GM12878 (cell line): ENCODE results near the gene KIF5C. TPM values are rescaled to one million over a fixed set of nuclear protein-coding genes. Genes with fewer than 3 reads are reported as not detected.
A peak's percentile ranks its signal among the peaks of the same experiment; 100 is the strongest.

Experiments
- ATAC-seq: fragments of 200-7000 bp; cut with Tn5 transposase; 3 replicates; pipeline ENCODE4 v1.9.1; 2020; ENCODE audit warnings: mild to moderate bottlenecking, moderate library complexity
- BruUV-seq: library from RNA; stranded (reverse); fragments of 400-500 nt; replicated peaks from 2 replicates; lab custom pipeline; 2021; lab: Mats Ljungman, UMichigan
- CTCF ChIA-PET: fragments of 300-600 bp; sonication (Branson Sonifier 250); formaldehyde crosslinking; extraction: SDS; loops from one replicate; lab custom pipeline; 2021; ENCODE audit warnings: inconsistent platforms; lab: Yijun Ruan, JAX
- POLR2A ChIA-PET: fragments of 350-600 bp; formaldehyde crosslinking; extraction: SDS; loops from one replicate; lab custom pipeline; 2021; ENCODE audit warnings: inconsistent platforms; lab: Charles Lee
- RAD21 ChIA-PET: fragments of 300-600 bp; sonication (Branson Sonifier 250); formaldehyde crosslinking; loops from one replicate; lab custom pipeline; 2023; ENCODE audit warnings: antibody characterized with exemption; ENCODE audit not compliant: unreplicated experiment; lab: Charles Lee
- SMC1A ChIA-PET: fragments of 300-600 bp; sonication (Branson Sonifier 250); formaldehyde crosslinking; loops from one replicate; lab custom pipeline; 2023; ENCODE audit not compliant: unreplicated experiment, uncharacterized antibody; lab: Charles Lee
- DNase-seq: peaks from one replicate; pipeline ENCODE4 v3.0.0-alpha.2; 2011; ENCODE audit warnings: low read depth, low spot score
- FAIRE-seq: peaks from 3 replicates; lab custom pipeline; 2011; peaks lifted over from hg19 to GRCh38; lab: Jason Lieb, UNC
- H2AFZ ChIP-seq: 2 replicates; pipeline ENCODE4 v1.6.0; 2011; ENCODE audit warnings: low read depth, low read length, control low read depth; ENCODE audit not compliant: control insufficient read depth
- H3K27ac ChIP-seq: 2 replicates; pipeline ENCODE4 v1.5.1; 2011; ENCODE audit warnings: control low read depth; ENCODE audit not compliant: control insufficient read depth, insufficient read depth
- H3K27me3 ChIP-seq, 2 experiments: replicated peaks in 1 of 2; 2 replicates each; pipeline versions ENCODE4 v1.6.0 to v1.6.1; 2011; ENCODE audit warnings: low read length in 1 of 2; ENCODE audit not compliant: control insufficient read depth in 2 of 2, insufficient read depth in 2 of 2
- H3K36me3 ChIP-seq, 2 experiments: 2 replicates each; pipeline ENCODE4 v1.5.1; 2011; ENCODE audit warnings: low read length in 1 of 2; ENCODE audit not compliant: control insufficient read depth in 2 of 2, insufficient read depth in 2 of 2
- H3K4me1 ChIP-seq: 2 replicates; pipeline ENCODE4 v1.6.1; 2011; ENCODE audit warnings: mild to moderate bottlenecking, low read length, moderate library complexity, mixed read lengths; ENCODE audit not compliant: control insufficient read depth, insufficient read depth
- H3K4me2 ChIP-seq: 2 replicates; pipeline ENCODE4 v1.6.0; 2011; ENCODE audit warnings: control low read depth; ENCODE audit not compliant: control insufficient read depth, insufficient read depth
- H3K4me3 ChIP-seq: fragments of 200-600 bp; sonication (generic); 2 replicates; pipeline ENCODE4 v1.5.1; 2016
- H3K79me2 ChIP-seq: 2 replicates; pipeline ENCODE4 v1.6.0; 2011; ENCODE audit warnings: low read length; ENCODE audit not compliant: control insufficient read depth, insufficient read depth
- H3K9ac ChIP-seq: 2 replicates; pipeline ENCODE4 v1.8.0; 2011; ENCODE audit warnings: low read length, control low read depth, mixed read lengths; ENCODE audit not compliant: control insufficient read depth, insufficient read depth
- H3K9me3 ChIP-seq: replicated peaks from 3 replicates; pipeline ENCODE4 v1.5.1; 2011; ENCODE audit warnings: mild to moderate bottlenecking, low read length; ENCODE audit not compliant: control insufficient read depth, insufficient read depth
- H4K20me1 ChIP-seq: 2 replicates; pipeline ENCODE4 v1.6.0; 2011; ENCODE audit not compliant: control insufficient read depth, insufficient read depth
- ATF7 ChIP-seq: fragments of 450-650 bp; IDR thresholded peaks from 2 replicates; pipeline ENCODE4 v1.6.1; 2016; ENCODE audit warnings: low read depth, mild to moderate bottlenecking
- FOXK2 ChIP-seq: fragments of 450-650 bp; IDR thresholded peaks from 2 replicates; pipeline ENCODE4 v1.6.1; 2017; ENCODE audit warnings: mild to moderate bottlenecking, moderate library complexity
- PML ChIP-seq: IDR thresholded peaks from 2 replicates; pipeline ENCODE4 v1.6.1; 2012; ENCODE audit warnings: low read length, inconsistent platforms
- SMC3 ChIP-seq: IDR thresholded peaks from 2 replicates; pipeline ENCODE4 v1.6.1; 2011; ENCODE audit warnings: low read length, improper control_type of control experiment, borderline replicate concordance
- SUZ12 ChIP-seq: fragments of 200-600 bp; sonication (generic); IDR thresholded peaks from one replicate; pipeline ENCODE4 v1.6.1; 2018; ENCODE audit warnings: antibody characterized with exemption, mild to moderate bottlenecking; ENCODE audit not compliant: unreplicated experiment
- ZSCAN29 ChIP-seq: fragments of 450-650 bp; IDR thresholded peaks from 2 replicates; pipeline ENCODE4 v1.6.1; 2017; ENCODE audit warnings: mild to moderate bottlenecking, moderate library complexity
- WGBS: methylation state at CpG from one replicate; pipeline ENCODE4 v1.1.6; 2016; ENCODE audit warnings: low lambda C conversion rate; ENCODE audit not compliant: insufficient replicate concordance, insufficient coverage; ENCODE audit errors: missing lambda C conversion rate; 5-methylcytosine and 5-hydroxymethylcytosine counted together
- in situ Hi-C: fragments of 300-500 bp; cut with MboI; formaldehyde crosslinking; loops from 9 replicates; pipeline ENCODE4 v1.14.3; 2018; ENCODE audit warnings: mixed read lengths
- intact Hi-C: fragments of 100-400 bp; cut with micrococcal nuclease; formaldehyde crosslinking; loops from one replicate; pipeline ENCODE4 v1.14.2; 2022; ENCODE audit not compliant: unreplicated experiment
- polyA plus RNA-seq, 11 experiments: library from polyadenylated mRNA; depleted of rRNA in 4 of 11; unstranded in 6 of 11; stranded (reverse) in 5 of 11; fragments of >200 nt; fragmentation: Nextera tagmentation in 4 of 11; fragmentation: Illumina TruSeq in 1 of 11; extraction: Ambion mirVana in 4 of 11; extraction: Trizol in 1 of 11; gene quantifications; 1 replicate in 1 of 11; 2 replicates in 10 of 11; pipeline versions ENCODE4 v1.2.1 to v1.2.3, GENCODE V29; 2011 to 2016; ENCODE audit warnings: inconsistent platforms in 2 of 11, missing spikeins in 2 of 11, low read depth in 1 of 11
- total RNA-seq, 4 experiments: library from RNA; depleted of rRNA in 3 of 4; stranded (reverse); fragments of >200 nt in 3 of 4; fragmentation: Illumina TruSeq in 1 of 4; extraction: Trizol in 1 of 4; gene quantifications; 2 replicates each; pipeline versions ENCODE4 v1.2.1 to v1.2.3, GENCODE V29; 2013 to 2021
- TF ChIP-seq, protein P1 (sequence below): IDR thresholded peaks from 2 replicates; pipeline ENCODE4 v1.6.1; 2011; ENCODE audit warnings: low read depth, mild to moderate bottlenecking, low read length, moderate library complexity, borderline replicate concordance; ENCODE audit errors: extremely low read depth
- TF ChIP-seq, protein P2 (sequence below): IDR thresholded peaks from 2 replicates; pipeline ENCODE4 v1.6.1; 2011; ENCODE audit warnings: mild to moderate bottlenecking, low read depth, low read length, moderate library complexity; ENCODE audit not compliant: insufficient replicate concordance
- TF ChIP-seq, protein P3 (sequence below): fragments of 450-650 bp; IDR thresholded peaks from 2 replicates; pipeline ENCODE4 v1.6.1; 2016; ENCODE audit warnings: mild to moderate bottlenecking

The KIF5C gene
- total and polyA plus RNA-seq, 10 of the 15 experiments (the other 5 are each of a cell fraction or from before 2014, with no cell fraction given) = 0.08 to 0.49 (median 0.24) TPM

DNA sequence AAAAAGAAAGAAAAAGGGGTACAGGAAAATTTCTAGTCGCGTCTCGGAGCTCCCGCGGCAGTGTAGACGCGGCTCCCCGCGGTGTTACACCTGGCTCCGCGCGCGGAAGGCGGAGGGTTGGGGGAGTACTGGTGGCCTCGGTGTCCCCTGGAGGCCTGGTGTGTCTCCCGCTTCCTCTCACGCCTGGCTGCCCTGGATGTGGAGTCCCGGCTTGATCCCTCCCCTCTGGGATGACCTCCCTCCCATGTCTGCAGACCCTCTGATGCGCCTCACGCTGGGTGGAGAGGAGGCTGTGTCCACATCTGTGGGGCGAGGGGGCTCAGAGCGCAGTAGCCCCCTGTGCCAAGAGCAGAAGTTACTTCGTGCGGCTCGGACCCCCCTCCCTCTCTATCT, 1.2 kb downstream of the KIF5C start:
- 0 out of 2 replicates have a peak overlapping the region, but pooled peaks have one; percentile 27 for H3K4me3 ChIP-seq
- SMC1A ChIA-PET = no interaction called here

DNA sequence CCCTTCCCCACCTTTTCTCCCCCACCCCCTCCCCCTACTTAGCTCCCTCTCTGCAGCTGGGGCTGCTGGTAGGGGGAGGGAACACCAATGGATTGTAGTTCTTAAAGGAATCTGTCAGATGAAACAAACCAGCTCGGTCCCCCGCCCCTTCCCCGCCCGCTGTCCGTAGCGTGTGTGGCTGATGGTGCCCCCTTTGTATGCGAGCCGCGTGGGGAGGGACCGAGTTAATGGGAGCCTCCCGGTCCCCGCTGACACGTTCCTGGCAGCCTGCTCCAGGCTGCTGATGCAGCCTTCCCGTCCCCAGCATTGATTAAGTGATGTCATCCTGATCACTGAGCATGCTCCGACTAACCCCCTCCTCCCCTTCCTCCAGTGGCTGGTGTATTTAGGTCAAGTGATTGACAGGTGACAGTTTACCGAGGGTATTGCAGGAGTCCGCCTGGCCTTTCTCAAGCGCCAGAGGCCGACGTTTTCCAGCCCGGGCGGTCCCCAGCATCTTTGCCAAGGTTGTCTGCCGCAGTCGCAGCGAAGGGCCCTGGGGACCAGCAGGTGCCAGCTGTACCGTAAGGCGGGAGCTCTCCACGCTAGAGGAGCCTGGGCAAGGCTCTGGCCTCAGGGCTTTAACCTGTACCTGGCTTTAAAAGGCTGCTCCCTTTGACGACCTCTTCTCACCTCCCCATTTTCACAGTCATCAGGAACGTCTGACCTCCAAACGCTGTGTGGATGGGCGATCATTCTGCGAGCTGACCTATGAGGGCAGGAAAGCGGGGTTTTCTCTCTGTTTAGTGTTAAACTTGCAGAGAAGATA, 1.8 kb downstream of the KIF5C start:
- WGBS = 16% methylated on average over 26 of the region's 34 CpGs
- Histone ChIP-seq H3K4me2 (peak overlapping the region; percentile 42; the same call in 1 of the 2 replicates), H3K27me3 (peaks cover 6 to 10% of the 10 kb centered on the region in 2 experiments), H3K4me3 (0 out of 2 replicates have a peak overlapping the region, but pooled peaks have one; percentile 27)
- FAIRE-seq = no peak
- BruUV-seq = no TSS peak
- RAD21 ChIA-PET = no interaction called here
- TF ChIP-seq ATF7 = no peak
- TF ChIP-seq, protein P1, sequence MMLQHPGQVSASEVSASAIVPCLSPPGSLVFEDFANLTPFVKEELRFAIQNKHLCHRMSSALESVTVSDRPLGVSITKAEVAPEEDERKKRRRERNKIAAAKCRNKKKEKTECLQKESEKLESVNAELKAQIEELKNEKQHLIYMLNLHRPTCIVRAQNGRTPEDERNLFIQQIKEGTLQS = no peak
- no peak for TF ChIP-seq ZSCAN29
- no peak for TF ChIP-seq FOXK2
- TF ChIP-seq, protein P2, sequence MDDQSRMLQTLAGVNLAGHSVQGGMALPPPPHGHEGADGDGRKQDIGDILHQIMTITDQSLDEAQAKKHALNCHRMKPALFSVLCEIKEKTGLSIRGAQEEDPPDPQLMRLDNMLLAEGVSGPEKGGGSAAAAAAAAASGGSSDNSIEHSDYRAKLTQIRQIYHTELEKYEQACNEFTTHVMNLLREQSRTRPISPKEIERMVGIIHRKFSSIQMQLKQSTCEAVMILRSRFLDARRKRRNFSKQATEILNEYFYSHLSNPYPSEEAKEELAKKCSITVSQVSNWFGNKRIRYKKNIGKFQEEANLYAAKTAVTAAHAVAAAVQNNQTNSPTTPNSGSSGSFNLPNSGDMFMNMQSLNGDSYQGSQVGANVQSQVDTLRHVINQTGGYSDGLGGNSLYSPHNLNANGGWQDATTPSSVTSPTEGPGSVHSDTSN = peak; percentile 70
- TF ChIP-seq, protein P3, sequence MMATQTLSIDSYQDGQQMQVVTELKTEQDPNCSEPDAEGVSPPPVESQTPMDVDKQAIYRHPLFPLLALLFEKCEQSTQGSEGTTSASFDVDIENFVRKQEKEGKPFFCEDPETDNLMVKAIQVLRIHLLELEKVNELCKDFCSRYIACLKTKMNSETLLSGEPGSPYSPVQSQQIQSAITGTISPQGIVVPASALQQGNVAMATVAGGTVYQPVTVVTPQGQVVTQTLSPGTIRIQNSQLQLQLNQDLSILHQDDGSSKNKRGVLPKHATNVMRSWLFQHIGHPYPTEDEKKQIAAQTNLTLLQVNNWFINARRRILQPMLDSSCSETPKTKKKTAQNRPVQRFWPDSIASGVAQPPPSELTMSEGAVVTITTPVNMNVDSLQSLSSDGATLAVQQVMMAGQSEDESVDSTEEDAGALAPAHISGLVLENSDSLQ = peak; percentile 75
- no peak for TF ChIP-seq SMC3
- TF ChIP-seq, all 136 proteins: peak for 2
- in situ Hi-C loops (no loop called here), intact Hi-C loops (no loop called here)
- Histone ChIP-seq H3K4me1 (no peaks in the 10 kb centered on the region), H3K27ac (no peak overlapping the region), H2AFZ (no peak overlapping the region; the same call in 1 of the 2 replicates), H3K9ac (no peak overlapping the region), H4K20me1 (no peaks in the 10 kb centered on the region), H3K9me3 (peaks cover 1% of the 10 kb centered on the region; the same call in 2 of the 3 replicates), H3K36me3 (no peaks in the 10 kb centered on the region), H3K79me2 (no peaks in the 10 kb centered on the region)
- CTCF ChIA-PET = no interaction called here
- SMC1A ChIA-PET = no interaction called here
- DNase-seq (no peak), ATAC-seq (no peak)
- POLR2A ChIA-PET = no interaction called here

More for the DNA sequence above, 1.2 kb downstream of the KIF5C start:
- no peak for FAIRE-seq
- Histone ChIP-seq H3K4me2 (peak overlapping the region; percentile 42; the same call in 1 of the 2 replicates), H3K9ac (no peak overlapping the region), H3K27me3 (peaks cover 6 to 10% of the 10 kb centered on the region in 2 experiments), H3K4me1 (no peaks in the 10 kb centered on the region), H2AFZ (no peak overlapping the region), H3K9me3 (peaks cover 1% of the 10 kb centered on the region; the same call in 2 of the 3 replicates), H3K79me2 (no peaks in the 10 kb centered on the region), H3K27ac (no peak overlapping the region), H4K20me1 (no peaks in the 10 kb centered on the region), H3K36me3 (no peaks in the 10 kb centered on the region)
- CTCF ChIA-PET = no interaction called here
- TF ChIP-seq SUZ12 = peak; percentile 57
- TF ChIP-seq PML = no peak
- TF ChIP-seq ZSCAN29 = peak; percentile 70; the same call in 1 of the 2 replicates
- 4% methylated on average over 23 of the region's 25 CpGs for WGBS
- RAD21 ChIA-PET = no interaction called here
- intact Hi-C loops (no loop called here), in situ Hi-C loops (no loop called here)
- no peak for DNase-seq
- no peak for ATAC-seq
- BruUV-seq = no TSS peak
- POLR2A ChIA-PET = no interaction called here
